Testis (tissue), 2 donors: ENCODE data around the gene MPPED1.

Experiments
- POLR2A ChIP-seq: fragments of 450-650 bp; IDR thresholded peaks from one replicate; pipeline ENCODE4 v1.6.1; 2017; ENCODE audit warnings: antibody characterized with exemption, mild to moderate bottlenecking, moderate library complexity
- TF ChIP-seq, protein P1 (sequence below), 3 experiments: fragments of 450-650 bp in 2 of 3; fragments of 200-600 bp in 1 of 3; sonication (generic) in 1 of 3; IDR thresholded peaks; one replicate each; pipeline ENCODE4 v1.5.1; 2016 to 2019; ENCODE audit warnings: antibody characterized with exemption in 3 of 3, mild to moderate bottlenecking in 2 of 3, moderate library complexity in 1 of 3

DNA sequence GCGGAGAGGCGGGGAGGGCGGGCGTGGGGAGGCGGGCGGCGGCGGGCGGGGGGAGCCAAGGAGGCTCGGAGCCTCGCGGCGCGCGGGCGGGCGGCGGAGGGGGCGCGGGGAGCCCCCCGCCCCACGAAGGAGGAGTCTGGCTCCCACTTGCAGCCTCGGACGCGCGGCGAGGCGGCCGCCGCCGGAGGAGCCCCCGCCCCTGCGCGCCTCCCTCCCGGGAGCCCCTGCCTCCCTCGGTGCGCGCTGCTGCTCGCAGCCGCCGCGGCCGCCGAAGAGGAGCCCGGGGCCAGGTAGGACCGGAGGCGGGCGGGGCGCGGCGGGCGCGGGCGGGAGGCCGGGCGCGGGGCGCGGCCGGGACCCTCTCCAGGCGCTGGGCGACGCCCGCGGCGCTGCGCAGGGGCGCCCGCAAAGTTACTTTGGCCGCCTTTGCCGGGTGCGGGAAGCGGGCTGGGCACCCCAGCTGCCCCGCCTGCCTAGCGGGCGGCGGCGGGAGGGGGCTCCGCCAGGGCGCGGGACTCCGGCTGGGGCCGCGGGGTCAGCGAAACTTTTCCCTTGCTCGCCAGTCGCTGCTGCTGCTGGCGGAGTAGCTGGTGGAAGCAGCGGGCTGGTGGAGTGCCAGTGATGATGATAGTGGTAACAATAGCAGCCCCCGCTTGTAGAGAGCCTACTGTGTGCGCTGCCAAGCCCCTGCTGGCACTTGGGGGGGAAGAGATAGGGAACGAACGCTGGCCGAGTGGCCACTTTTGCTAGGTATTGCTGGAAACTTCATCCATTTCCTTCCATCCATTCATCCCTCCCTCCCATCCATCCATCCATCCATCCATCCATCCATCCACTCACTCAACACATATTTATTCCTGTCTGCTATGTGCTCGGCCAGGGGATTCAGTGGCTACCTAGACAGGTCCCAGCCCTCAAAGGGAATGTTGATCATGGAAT lies at the start of gene MPPED1:
- no peak for TF ChIP-seq POLR2A
- TF ChIP-seq, protein P1, sequence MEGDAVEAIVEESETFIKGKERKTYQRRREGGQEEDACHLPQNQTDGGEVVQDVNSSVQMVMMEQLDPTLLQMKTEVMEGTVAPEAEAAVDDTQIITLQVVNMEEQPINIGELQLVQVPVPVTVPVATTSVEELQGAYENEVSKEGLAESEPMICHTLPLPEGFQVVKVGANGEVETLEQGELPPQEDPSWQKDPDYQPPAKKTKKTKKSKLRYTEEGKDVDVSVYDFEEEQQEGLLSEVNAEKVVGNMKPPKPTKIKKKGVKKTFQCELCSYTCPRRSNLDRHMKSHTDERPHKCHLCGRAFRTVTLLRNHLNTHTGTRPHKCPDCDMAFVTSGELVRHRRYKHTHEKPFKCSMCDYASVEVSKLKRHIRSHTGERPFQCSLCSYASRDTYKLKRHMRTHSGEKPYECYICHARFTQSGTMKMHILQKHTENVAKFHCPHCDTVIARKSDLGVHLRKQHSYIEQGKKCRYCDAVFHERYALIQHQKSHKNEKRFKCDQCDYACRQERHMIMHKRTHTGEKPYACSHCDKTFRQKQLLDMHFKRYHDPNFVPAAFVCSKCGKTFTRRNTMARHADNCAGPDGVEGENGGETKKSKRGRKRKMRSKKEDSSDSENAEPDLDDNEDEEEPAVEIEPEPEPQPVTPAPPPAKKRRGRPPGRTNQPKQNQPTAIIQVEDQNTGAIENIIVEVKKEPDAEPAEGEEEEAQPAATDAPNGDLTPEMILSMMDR (IDR thresholded peaks at IDR 0.05), result no peak
